Measurements from ENCODE around the gene CTPS1.

The CTPS1 gene

GRCh38 chr1:41022424-41022823 lies 42.9 kb downstream of the CTPS1 start:
- H3K36me3 ChIP-seq (ENCODE audit: control insufficient read depth, insufficient read depth, low read length) = peaks cover 11% of the 10 kb centered on the region
- no peaks in the 10 kb centered on the region for H3K4me1 ChIP-seq (ENCODE audit: control insufficient read depth, insufficient read depth, low read length)
- no peak overlapping the region for H3K4me3 ChIP-seq (ENCODE audit: low read length)
- no peak overlapping the region for H3K9ac ChIP-seq (ENCODE audit: low read length)
- H3K27ac ChIP-seq (ENCODE audit: low read depth, low read length) = no peak overlapping the region
- H3K27me3 ChIP-seq (ENCODE audit: control insufficient read depth, insufficient read depth, low read length) = no peaks in the 10 kb centered on the region

GRCh38 chr1:41023279-41023990 lies 43.9 kb downstream of the CTPS1 start:
- Histone ChIP-seq H3K4me3 (ENCODE audit: low read length) (no peak overlapping the region), H3K36me3 (ENCODE audit: control insufficient read depth, insufficient read depth, low read length) (peaks cover 12% of the 10 kb centered on the region), H3K27me3 (ENCODE audit: control insufficient read depth, insufficient read depth, low read length) (no peaks in the 10 kb centered on the region), H3K9ac (ENCODE audit: low read length) (no peak overlapping the region), H3K4me1 (ENCODE audit: control insufficient read depth, insufficient read depth, low read length) (no peaks in the 10 kb centered on the region), H3K27ac (ENCODE audit: low read depth, low read length) (no peak overlapping the region)

GRCh38 chr1:41024953-41025352 lies 45.5 kb downstream of the CTPS1 start:
- Histone ChIP-seq H3K27ac (ENCODE audit: low read depth, low read length) (no peak overlapping the region), H3K9ac (ENCODE audit: low read length) (no peak overlapping the region), H3K4me1 (ENCODE audit: control insufficient read depth, insufficient read depth, low read length) (no peaks in the 10 kb centered on the region), H3K27me3 (ENCODE audit: control insufficient read depth, insufficient read depth, low read length) (no peaks in the 10 kb centered on the region), H3K4me3 (ENCODE audit: low read length) (no peak overlapping the region), H3K36me3 (ENCODE audit: control insufficient read depth, insufficient read depth, low read length) (peaks cover 15% of the 10 kb centered on the region)

GRCh38 chr1:41025979-41026819 lies 46.7 kb downstream of the CTPS1 start:
- Histone ChIP-seq H3K36me3 (ENCODE audit: control insufficient read depth, insufficient read depth, low read length) (peaks cover 18% of the 10 kb centered on the region), H3K27me3 (ENCODE audit: control insufficient read depth, insufficient read depth, low read length) (no peaks in the 10 kb centered on the region), H3K4me1 (ENCODE audit: control insufficient read depth, insufficient read depth, low read length) (no peaks in the 10 kb centered on the region), H3K9ac (ENCODE audit: low read length) (no peak overlapping the region), H3K27ac (ENCODE audit: low read depth, low read length) (no peak overlapping the region), H3K4me3 (ENCODE audit: low read length) (no peak overlapping the region)

GRCh38 chr1:41028034-41028642 lies 48.6 kb downstream of the CTPS1 start:
- peaks cover 26% of the 10 kb centered on the region for H3K36me3 ChIP-seq (ENCODE audit: control insufficient read depth, insufficient read depth, low read length)
- no peak overlapping the region for H3K27ac ChIP-seq (ENCODE audit: low read depth, low read length)
- no peaks in the 10 kb centered on the region for H3K4me1 ChIP-seq (ENCODE audit: control insufficient read depth, insufficient read depth, low read length)
- no peak overlapping the region for H3K4me3 ChIP-seq (ENCODE audit: low read length)
- no peaks in the 10 kb centered on the region for H3K27me3 ChIP-seq (ENCODE audit: control insufficient read depth, insufficient read depth, low read length)
- no peak overlapping the region for H3K9ac ChIP-seq (ENCODE audit: low read length)

- no peaks in the 10 kb centered on the region for H3K27me3 ChIP-seq (ENCODE audit: control insufficient read depth, insufficient read depth, low read length)
- H3K9ac ChIP-seq (ENCODE audit: low read length) = no peak overlapping the region
- H3K27ac ChIP-seq (ENCODE audit: low read depth, low read length) = no peak overlapping the region
- peaks cover 36% of the 10 kb centered on the region for H3K36me3 ChIP-seq (ENCODE audit: control insufficient read depth, insufficient read depth, low read length)
- H3K4me1 ChIP-seq (ENCODE audit: control insufficient read depth, insufficient read depth, low read length) = no peaks in the 10 kb centered on the region
- H3K4me3 ChIP-seq (ENCODE audit: low read length) = no peak overlapping the region
Measured at GRCh38 chr1:41030872-41031616, 51.5 kb downstream of the CTPS1 start.

GRCh38 chr1:41032147-41032546 lies 52.7 kb downstream of the CTPS1 start:
- Histone ChIP-seq H3K4me1 (ENCODE audit: control insufficient read depth, insufficient read depth, low read length) (no peaks in the 10 kb centered on the region), H3K9ac (ENCODE audit: low read length) (no peak overlapping the region), H3K27ac (ENCODE audit: low read depth, low read length) (no peak overlapping the region), H3K27me3 (ENCODE audit: control insufficient read depth, insufficient read depth, low read length) (no peaks in the 10 kb centered on the region), H3K4me3 (ENCODE audit: low read length) (no peak overlapping the region), H3K36me3 (ENCODE audit: control insufficient read depth, insufficient read depth, low read length) (peaks cover 40% of the 10 kb centered on the region)

- Histone ChIP-seq H3K27ac (ENCODE audit: low read depth, low read length) (no peak overlapping the region), H3K27me3 (ENCODE audit: control insufficient read depth, insufficient read depth, low read length) (no peaks in the 10 kb centered on the region), H3K4me1 (ENCODE audit: control insufficient read depth, insufficient read depth, low read length) (no peaks in the 10 kb centered on the region), H3K4me3 (ENCODE audit: low read length) (no peak overlapping the region), H3K9ac (ENCODE audit: low read length) (no peak overlapping the region), H3K36me3 (ENCODE audit: control insufficient read depth, insufficient read depth, low read length) (peaks cover 40% of the 10 kb centered on the region)
Measured at GRCh38 chr1:41033272-41033671, 53.8 kb downstream of the CTPS1 start.

GRCh38 chr1:41037116-41037903 lies 57.8 kb downstream of the CTPS1 start:
- no peak overlapping the region for H3K4me3 ChIP-seq (ENCODE audit: low read length)
- no peak overlapping the region for H3K27ac ChIP-seq (ENCODE audit: low read depth, low read length)
- H3K9ac ChIP-seq (ENCODE audit: low read length) = no peak overlapping the region
- peaks cover 28% of the 10 kb centered on the region for H3K36me3 ChIP-seq (ENCODE audit: control insufficient read depth, insufficient read depth, low read length)
- no peaks in the 10 kb centered on the region for H3K4me1 ChIP-seq (ENCODE audit: control insufficient read depth, insufficient read depth, low read length)
- no peaks in the 10 kb centered on the region for H3K27me3 ChIP-seq (ENCODE audit: control insufficient read depth, insufficient read depth, low read length)

GRCh38 chr1:41038110-41038509 lies 58.6 kb downstream of the CTPS1 start:
- no peak overlapping the region for H3K27ac ChIP-seq (ENCODE audit: low read depth, low read length)
- no peaks in the 10 kb centered on the region for H3K27me3 ChIP-seq (ENCODE audit: control insufficient read depth, insufficient read depth, low read length)
- H3K4me1 ChIP-seq (ENCODE audit: control insufficient read depth, insufficient read depth, low read length) = no peaks in the 10 kb centered on the region
- peaks cover 25% of the 10 kb centered on the region for H3K36me3 ChIP-seq (ENCODE audit: control insufficient read depth, insufficient read depth, low read length)
- no peak overlapping the region for H3K9ac ChIP-seq (ENCODE audit: low read length)
- H3K4me3 ChIP-seq (ENCODE audit: low read length) = no peak overlapping the region

- H3K36me3 ChIP-seq (ENCODE audit: control insufficient read depth, insufficient read depth, low read length) = peaks cover 14% of the 10 kb centered on the region
- H3K9ac ChIP-seq (ENCODE audit: low read length) = no peak overlapping the region
- no peak overlapping the region for H3K27ac ChIP-seq (ENCODE audit: low read depth, low read length)
- H3K27me3 ChIP-seq (ENCODE audit: control insufficient read depth, insufficient read depth, low read length) = no peaks in the 10 kb centered on the region
- no peak overlapping the region for H3K4me3 ChIP-seq (ENCODE audit: low read length)
- H3K4me1 ChIP-seq (ENCODE audit: control insufficient read depth, insufficient read depth, low read length) = no peaks in the 10 kb centered on the region
Measured at GRCh38 chr1:41041614-41042270, 62.2 kb downstream of the CTPS1 start.

Data from rectal smooth muscle tissue (tissue), 1 donor.